Measurements from ENCODE around the gene IFT57. TPM values are rescaled to one million over a fixed set of nuclear protein-coding genes. Genes with fewer than 3 reads are reported as not detected.

Gene IFT57
- total and polyA plus RNA-seq, 9 of the 15 experiments (the other 6 are each of a cell fraction or from before 2014, with no cell fraction given) = 1.5 to 20.1 (median 9.9) TPM

- TF ChIP-seq ETV6 (IDR thresholded peaks at IDR 0.05; ENCODE audit: borderline replicate concordance in 1 of 2, low read depth in 2 of 2, low read length in 1 of 2) (no peak), ETV6 (CRISPR knock-in tag; IDR thresholded peaks at IDR 0.05; ENCODE audit: borderline replicate concordance) (no peak), MECOM (CRISPR knock-in tag; IDR thresholded peaks at IDR 0.05) (no peak), BACH1 (tag; IDR thresholded peaks at IDR 0.05) (peak; percentile 71; the same call in 1 of the 2 replicates), POLR2A (conservative IDR thresholded peaks at IDR 0.05) (peak; percentile 50; the same call in 1 of the 2 replicates), GTF2B (IDR thresholded peaks at IDR 0.05; ENCODE audit: extremely low read depth, insufficient read length) (no peak), GATA2 (CRISPR knock-in tag; IDR thresholded peaks at IDR 0.05) (peak; percentile 87), ZNF586 (CRISPR knock-in tag; conservative IDR thresholded peaks at IDR 0.05) (no peak), ZMIZ1 (IDR thresholded peaks at IDR 0.05; ENCODE audit: low read depth in 2 of 2, low read length in 2 of 2) (no peak), HMGN3 (IDR thresholded peaks at IDR 0.05; ENCODE audit: borderline replicate concordance, extremely low read depth, insufficient read length, low read depth, low read length) (no peak), KDM5B (IDR thresholded peaks at IDR 0.05; ENCODE audit: insufficient replicate concordance, low read depth, low read length) (no peak), DMBX1 (CRISPR knock-in tag; IDR thresholded peaks at IDR 0.05; ENCODE audit: borderline replicate concordance) (peak; percentile 85), PRMT5 (CRISPR knock-in tag; IDR thresholded peaks at IDR 0.05) (no peak), ZNF449 (CRISPR knock-in tag; IDR thresholded peaks at IDR 0.05) (peak; percentile 69; the same call in 1 of the 2 replicates), ZNF511 (CRISPR knock-in tag; IDR thresholded peaks at IDR 0.05) (no peak), ASH1L (IDR thresholded peaks at IDR 0.05; ENCODE audit: borderline replicate concordance, low read depth, partially characterized antibody) (no peak), ZNF253 (CRISPR knock-in tag; conservative IDR thresholded peaks at IDR 0.05) (no peak), DACH1 (IDR thresholded peaks at IDR 0.05; ENCODE audit: partially characterized antibody) (no peak), ZNF263 (CRISPR knock-in tag; IDR thresholded peaks at IDR 0.05; ENCODE audit: borderline replicate concordance) (no peak), ILK (tag; IDR thresholded peaks at IDR 0.05; ENCODE audit: borderline replicate concordance, low read depth) (no peak), TCF3 (CRISPR knock-in tag; IDR thresholded peaks at IDR 0.05) (peak; percentile 71), POLR3G (IDR thresholded peaks at IDR 0.05; ENCODE audit: extremely low read depth, insufficient read length, insufficient replicate concordance) (no peak)
Measured at GRCh38 chr3:108124337-108125152, 97.7 kb downstream of the IFT57 start (continued).
